NCI-H82 treated with DMSO at 0.1 percent for 48 hours (cell line): ENCODE measurements around the gene OXCT2.
"Not testable (repeated sequence)": the region's sequence is repeated elsewhere in the genome, so short reads cannot be mapped to it uniquely, and the experiment has no call there.

Source experiments
- DNase-seq: peaks from one replicate; lab custom pipeline; 2025; ENCODE audit not compliant: unreplicated experiment; lab: John Stamatoyannopoulos, UW

Gene OXCT2

GRCh38 chr1:39763619-39764374 lies 7.4 kb downstream of the OXCT2 start:
- DNase-seq = not testable (repeated sequence)

GRCh38 chr1:39762550-39763540 lies 8.3 kb downstream of the OXCT2 start:
- no peak for DNase-seq

GRCh38 chr1:39761557-39762260 lies 9.4 kb downstream of the OXCT2 start:
- DNase-seq = no peak

DNA sequence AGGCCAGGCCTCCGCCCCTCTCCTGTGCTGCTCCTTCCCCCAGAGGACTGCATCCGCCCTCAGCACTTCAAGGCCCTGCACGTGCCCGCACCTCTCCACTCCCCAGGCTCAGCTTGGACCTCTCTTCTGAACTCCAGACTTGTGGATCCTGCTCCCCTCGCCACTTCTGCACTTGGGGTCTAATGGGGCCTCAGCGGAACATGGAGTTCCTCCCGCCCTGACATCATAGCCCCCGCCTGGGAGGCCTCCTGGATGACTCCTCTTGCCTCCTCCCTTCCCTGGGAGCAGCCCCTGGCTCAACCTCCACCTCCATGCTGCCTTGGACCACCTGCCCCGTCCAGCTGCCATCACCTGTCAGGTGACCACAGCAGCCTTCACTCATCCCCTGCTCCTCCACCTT lies 10.1 kb downstream of the OXCT2 start:
- no peak for DNase-seq

- no peak for DNase-seq
Measured at GRCh38 chr1:39760074-39761008, 10.8 kb downstream of the OXCT2 start.

DNA sequence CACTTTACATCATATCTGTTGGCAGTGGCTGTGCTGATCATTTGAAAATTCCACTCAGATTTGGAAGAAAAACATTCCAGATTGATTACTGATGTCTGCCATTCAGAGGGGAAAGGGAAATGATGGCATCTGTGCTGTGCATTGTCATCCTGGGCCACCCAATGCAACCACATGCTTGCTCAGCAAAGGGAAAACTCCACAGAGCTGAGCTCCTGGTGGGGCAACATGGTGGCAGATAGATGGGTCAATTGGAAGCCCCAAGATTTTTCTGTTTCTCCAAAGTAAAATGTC lies 11.8 kb downstream of the OXCT2 start:
- DNase-seq = no peak

GRCh38 chr1:39758556-39759435 lies 12.4 kb downstream of the OXCT2 start:
- no peak for DNase-seq

DNA sequence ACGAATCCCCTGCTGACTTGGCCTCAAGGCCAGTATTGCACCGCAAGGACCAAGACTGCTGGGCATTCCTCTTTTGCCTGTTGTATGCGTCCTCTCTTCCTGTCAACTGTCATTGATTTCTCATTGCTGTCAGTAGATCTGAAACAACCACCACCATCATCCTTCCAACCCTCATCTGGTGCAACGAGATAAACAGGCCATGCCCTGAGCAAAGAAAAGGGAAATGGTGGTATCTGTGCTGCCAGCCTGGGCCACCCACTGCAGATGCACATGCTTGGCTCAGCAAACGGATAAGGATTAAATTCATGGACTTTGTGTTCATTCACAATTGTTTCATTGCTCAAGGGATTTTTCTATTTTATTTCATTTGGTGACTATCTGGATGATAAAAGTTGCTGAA lies 13.6 kb downstream of the OXCT2 start:
- DNase-seq = no peak

GRCh38 chr1:39755965-39756659 lies 15.0 kb downstream of the OXCT2 start:
- DNase-seq = no peak

DNA sequence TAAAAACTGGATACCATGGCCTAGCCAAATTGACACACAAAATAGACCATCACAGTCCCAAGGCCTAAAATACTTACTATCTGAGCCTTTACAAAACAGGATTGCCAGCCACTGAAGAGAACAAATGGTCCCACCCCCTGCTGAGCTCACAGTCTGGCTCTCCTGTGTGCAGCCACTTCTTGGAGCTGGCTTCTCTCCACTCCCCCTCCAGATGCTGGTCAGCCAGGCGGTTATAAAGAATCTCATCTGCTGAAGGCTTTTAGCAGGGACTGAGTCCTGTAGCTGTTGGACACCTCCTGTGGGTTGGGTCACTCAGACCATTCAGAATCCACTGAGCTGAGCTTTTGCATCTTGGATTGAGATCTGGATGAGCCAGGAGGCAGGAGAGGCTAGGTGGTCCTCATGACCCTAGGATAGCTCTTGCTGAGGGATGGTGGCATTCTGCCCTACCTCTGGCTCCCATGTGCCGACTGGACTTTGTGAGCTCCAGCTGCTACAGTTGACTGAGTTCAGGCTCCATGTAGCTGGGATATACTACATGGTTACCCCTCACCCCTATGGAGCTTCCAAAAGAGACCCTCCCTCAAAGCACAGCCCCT lies 16.1 kb downstream of the OXCT2 start:
- DNase-seq = no peak

- no peak for DNase-seq
Measured at GRCh38 chr1:39754026-39754570, 17.1 kb downstream of the OXCT2 start.

DNA sequence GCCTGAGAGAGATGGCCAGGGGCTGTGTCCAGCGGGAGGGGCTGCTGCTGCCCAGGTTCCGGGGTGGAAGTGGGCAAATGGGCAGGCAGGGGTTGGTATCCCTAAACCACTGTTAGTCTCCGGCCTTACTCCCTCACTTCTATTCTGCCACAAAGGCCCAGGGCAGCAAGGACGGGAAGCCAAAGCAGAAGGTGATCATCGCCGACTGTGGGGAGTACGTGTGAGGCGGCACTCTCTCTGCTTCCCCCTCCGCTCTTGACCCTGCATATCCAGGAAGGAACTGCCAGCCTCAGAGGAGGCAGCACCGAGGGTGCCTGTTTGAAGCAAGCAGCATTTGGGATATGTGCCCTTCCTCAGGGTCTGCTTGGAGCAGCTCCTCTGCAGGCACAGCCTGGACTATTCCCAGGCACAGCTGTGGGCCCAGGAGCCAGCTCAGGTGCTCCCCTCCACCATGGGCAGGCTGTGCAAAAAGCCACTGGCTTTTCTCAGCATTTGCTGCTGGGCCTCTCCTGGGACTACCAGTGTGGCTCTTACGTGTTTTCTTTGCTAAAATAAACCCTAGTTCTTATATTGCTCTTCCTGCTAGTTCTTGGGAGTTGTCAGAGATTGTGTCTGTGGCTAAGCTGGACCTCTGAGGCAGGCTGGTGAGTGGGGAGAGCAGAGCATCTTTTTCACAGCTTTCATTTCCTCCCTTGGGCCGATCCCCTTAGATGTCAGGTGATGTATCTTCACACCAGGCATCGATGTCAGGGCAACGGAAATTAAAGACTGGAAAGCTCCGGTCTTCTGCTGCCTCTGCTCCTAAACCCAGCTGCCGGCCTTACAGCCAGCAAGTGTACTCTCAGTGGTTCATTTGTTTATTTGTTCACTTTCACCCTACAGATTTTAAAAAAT lies 17.8 kb downstream of the OXCT2 start:
- DNase-seq = no peak

- no peak for DNase-seq
Measured at GRCh38 chr1:39752703-39753102, 18.4 kb downstream of the OXCT2 start.

GRCh38 chr1:39751595-39751994 lies 19.6 kb downstream of the OXCT2 start:
- DNase-seq = no peak

DNA sequence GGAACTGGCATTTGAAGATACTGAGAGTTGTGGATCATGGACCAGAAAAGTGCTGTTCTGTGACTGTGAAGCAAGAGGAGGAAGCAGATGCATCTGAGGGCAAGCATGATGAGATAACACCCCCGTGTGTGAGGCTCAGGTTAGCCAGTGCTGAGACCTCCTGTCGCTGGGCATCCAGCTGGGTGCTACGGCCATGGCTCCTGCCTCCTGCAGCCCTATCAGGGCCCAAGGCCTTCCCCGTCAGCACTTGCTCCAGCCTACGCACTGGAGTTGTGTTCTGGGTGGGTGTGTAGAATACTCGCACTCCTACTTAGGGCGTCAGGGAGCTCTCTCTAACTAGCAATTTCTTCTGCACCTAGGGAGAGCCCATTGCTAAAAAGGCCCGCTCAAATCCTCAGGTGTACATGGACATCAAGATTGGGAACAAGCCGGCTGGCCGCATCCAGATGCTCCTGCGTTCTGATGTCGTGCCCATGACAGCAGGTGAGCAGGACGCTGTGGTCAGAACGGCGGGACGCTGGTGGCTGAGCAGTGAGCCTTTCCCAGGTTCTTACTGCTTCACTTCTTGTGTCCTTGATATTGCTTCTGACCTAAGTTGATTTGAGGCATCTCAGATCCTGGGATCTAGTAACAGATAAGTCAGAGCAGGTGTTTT lies 26.0 kb downstream of the OXCT2 start:
- no peak for DNase-seq

DNA sequence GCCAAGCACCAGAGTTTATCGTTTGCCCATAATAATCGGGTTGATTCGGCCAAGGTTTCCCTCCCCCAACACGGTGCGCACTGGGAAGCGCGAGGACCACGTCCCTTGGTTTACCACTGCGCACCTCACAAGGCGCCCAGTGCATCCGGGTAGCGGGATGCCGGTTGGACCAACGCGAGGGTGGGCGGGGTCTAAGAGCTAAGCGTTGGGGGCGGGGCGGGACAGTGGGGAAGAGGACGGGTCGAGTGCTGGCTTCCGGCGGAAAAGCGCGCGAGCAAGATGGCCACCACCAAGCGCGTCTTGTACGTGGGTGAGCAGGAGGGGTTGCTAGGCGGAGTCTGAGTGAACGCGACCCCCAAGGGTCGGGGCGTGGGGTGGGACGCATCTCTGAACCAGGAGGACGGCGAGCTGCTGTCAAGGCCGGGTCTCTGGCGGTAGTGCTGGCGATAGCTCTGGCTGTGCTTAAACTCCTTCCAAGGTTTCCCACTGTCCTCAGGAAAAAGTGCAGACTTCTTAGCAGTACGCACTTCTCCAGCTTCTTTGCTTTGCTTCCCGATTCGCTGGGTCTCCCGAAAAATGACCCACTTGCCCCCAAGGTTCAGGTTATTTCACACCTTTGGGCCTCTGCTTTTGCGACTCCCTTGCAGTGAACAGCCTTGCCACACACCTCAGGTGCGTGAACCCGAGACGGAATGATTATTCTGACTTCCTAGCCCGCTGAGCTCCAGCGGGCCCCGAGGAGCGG lies 32.4 kb downstream of the OXCT2 start, which contains the start of gene PPIE:
Gene PPIE (plus strand): TSS at position 261 of the 745 bp plus-strand sequence. CDS start 19 bp downstream, at position 280.
- peak; percentile 70 for DNase-seq
